HG03064 (cell line): ENCODE results near the gene ARHGEF7.
"Not testable (repeated sequence)": the region's sequence is repeated elsewhere in the genome, so short reads cannot be mapped to it uniquely, and the experiment has no call there.

Experiments used
- ATAC-seq: cut with Tn5 transposase; IDR thresholded peaks from one replicate; pipeline ENCODE4 v1.9.1; 2021; ENCODE audit warnings: low read depth; ENCODE audit not compliant: unreplicated experiment

ARHGEF7 gene

GRCh38 chr13:111187960-111188541 lies 72.9 kb downstream of the ARHGEF7 start:
- ATAC-seq: peak; percentile 29

DNA sequence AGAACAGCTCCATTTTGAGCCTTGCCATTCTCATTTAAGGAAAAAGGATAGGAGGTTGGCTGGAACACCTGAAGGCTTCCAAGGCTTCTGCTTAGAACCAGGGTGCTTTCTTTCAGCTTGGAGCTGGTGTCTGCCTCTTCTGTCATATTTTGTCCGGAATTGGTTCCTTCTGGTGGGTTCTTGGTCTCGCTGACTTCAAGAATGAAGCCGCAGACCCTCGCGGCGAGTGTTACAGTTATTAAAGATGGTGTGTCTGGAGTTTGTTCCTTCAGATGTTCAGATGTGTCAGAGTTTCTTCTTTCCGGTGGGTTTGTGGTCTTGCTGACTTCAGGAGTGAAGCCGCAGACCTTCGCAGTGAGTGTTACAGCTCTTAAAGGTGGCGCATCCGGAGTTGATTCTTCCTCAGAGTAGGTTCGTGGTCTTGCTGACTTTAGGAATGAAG lies 74.0 kb downstream of the ARHGEF7 start:
- ATAC-seq: not testable (repeated sequence)

GRCh38 chr13:111189516-111189915 lies 74.4 kb downstream of the ARHGEF7 start:
- ATAC-seq: not testable (repeated sequence)

DNA sequence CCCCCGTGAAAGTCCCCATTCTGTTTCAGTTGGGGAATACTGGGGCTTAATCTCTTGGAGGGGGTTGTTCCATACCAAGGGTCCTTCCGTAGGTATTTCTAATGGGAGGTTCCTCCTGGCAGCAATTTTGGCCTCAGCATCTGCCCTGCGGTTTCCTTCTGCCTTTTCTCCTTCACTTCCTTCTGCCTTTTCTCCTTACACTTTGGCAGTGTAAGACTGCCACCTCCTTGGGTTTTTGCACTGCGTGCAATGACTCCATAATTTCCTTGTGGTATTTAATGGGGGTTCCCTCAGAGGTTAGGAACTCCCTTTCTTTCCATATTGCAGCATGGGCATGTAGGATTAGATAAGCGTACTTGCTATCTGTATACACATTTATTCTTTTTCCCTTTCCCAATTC lies 78.1 kb downstream of the ARHGEF7 start:
- ATAC-seq: not testable (repeated sequence)

DNA sequence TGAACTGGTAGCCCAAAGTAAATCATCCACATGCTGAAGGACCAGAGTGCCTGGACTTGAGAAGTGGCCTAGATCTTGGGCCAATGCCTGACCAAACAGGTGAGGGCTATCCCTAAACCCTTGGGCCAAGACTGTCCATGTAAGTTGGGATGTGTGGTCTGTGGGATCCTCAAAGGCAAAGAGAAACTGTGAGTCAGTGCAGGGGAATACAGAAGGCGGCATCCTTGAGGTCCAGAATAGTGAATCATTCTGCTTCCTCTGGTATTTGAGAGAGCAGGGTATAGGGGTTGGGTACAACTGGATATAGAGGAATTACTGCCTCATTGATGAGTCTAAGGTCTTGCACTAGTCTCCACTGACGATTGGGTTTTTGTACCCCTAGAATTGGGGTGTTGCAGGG lies 79.5 kb downstream of the ARHGEF7 start:
- ATAC-seq: not testable (repeated sequence)

GRCh38 chr13:111198732-111199378 lies 83.7 kb downstream of the ARHGEF7 start:
- not testable (repeated sequence) for ATAC-seq

DNA sequence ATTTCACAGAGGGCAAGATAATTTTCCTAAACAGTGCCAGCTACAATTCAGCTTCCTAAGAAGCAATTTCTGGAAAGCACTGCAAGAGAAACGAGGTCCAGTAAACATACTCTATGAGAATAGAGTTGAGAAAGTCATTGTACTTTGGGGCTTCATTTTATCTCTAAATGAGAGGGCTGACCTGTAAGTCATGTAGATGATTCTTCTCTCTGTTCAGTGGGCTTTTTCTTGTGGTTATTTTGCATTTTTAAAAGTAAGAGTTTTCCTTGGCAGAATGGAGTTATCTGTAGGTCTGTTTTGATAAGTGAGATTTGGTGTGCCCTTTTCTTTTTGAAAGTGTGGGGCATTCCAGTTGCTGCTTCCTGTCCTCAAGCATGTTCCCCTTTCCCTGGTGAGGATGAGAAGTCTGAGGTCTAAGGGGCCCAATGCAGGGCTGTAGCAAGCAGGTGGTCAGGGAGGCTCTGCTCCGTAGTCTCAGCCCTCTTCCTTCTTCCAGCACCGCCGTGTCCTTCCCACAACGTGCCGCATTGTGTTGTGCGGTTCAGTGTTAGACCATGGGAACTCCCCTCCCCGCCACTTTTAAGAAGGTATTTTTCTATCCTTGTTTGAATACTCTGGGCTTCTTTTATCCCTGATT lies 86.3 kb downstream of the ARHGEF7 start:
- ATAC-seq: no peak

GRCh38 chr13:111202156-111202621 lies 87.1 kb downstream of the ARHGEF7 start:
- no peak for ATAC-seq

DNA sequence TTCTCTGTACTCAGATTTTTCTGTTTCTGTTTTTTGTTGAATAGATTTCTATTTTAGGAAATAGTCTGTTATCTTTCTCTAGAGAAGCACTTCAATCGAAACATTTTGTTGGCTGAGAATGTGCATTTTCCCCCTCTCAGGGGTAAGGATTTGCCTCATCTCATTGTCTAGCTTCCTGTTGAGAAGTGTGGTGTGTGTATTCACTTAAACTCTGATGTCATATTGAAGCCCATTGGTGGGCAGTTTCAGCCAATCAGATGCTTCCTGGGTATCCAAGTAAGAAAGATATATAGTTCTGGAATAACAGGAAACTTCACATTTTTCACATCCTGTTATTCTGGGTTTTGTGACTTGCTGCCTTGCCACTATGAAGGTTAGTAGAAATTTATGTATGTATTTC lies 87.6 kb downstream of the ARHGEF7 start:
- peak; percentile 72 for ATAC-seq

DNA sequence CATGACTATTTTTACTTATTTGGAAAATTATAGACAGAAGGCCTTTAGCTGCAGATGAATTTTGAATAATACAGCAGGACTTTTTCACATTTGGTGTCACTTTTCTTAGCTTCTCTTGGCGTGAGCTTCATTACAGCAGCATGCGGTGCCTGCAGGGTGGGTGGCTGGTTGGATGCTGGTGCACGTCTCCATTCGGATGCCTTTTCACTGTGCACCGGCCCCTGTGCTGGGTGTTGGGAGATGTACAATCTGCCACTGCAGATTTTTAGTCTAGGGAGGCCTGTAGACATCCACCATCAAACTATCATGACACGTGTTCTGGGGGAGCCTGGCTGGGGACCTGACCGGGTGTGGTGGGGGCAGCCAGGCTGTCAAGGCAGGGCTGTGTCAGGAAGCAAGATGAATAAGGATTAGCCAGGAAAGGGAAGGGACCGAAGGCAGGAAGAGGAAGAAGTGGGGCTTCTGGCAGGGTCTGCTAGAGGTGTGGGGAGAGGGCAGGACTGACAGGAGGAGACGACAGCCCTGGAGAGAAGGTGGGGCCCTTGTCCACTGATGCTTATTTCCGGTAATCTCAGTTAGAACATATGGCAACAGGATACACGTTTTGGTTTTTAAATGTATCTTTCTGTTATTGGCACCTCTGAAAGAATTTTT lies 88.8 kb downstream of the ARHGEF7 start:
- no peak for ATAC-seq

DNA sequence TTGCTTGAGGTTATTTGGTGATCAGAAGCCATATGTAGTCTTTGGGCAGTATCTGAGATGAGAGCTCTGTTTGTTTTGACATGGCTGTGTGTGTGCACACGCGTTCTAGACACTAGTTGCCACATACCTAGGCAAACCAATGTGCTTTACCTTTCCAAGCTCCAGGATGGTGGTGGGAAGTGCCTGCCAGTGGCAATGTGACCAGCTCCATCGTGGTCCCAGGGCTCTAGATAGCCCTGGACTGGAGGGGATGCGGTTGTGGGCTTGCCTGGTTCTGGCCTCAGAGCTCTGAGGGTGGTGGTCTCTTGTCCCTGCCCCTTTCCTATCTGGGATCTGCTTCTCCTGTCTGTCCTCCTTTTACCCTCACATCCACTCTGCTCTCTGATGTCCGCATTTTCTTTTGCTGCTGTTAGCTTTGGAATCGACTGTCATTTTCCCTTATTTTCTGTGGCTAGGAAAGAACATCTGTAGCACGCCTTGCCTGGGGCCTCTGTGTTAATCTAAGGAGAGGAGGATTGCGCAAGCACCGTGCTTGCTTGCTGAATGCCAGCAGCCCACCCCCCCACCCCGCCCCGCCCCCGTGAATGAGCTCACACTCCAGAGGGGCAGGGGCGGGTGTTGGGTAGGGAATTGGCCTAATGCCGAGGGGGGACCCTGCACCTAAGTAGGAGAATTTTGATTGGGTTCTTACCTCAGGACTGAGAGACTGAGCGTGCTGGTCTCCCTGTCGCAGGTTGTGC lies 89.5 kb downstream of the ARHGEF7 start:
- no peak for ATAC-seq

DNA sequence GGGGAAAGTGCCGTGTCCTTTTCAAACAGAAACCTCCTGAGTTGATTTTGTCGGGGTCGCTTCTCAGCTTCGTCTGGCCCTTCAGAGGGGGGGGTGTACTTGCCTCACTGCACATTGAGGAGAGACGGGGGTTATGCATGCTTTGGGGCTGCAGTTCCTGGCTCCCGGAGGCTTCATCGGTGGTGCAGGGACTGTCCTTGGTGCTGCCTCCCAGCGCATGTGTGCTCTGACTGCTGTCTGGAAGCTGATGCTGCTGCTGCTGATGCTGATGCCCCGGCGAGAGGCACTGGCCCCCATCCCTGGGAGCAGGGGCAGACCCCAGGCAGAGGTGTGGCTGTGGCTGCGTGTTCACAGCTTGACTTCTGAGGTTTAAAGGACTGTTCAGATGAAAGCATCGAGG lies 91.0 kb downstream of the ARHGEF7 start:
- ATAC-seq: no peak

- no peak for ATAC-seq
Observed at GRCh38 chr13:111209613-111210012, 94.5 kb downstream of the ARHGEF7 start.

GRCh38 chr13:111210091-111210490 lies 95.0 kb downstream of the ARHGEF7 start:
- ATAC-seq: no peak

DNA sequence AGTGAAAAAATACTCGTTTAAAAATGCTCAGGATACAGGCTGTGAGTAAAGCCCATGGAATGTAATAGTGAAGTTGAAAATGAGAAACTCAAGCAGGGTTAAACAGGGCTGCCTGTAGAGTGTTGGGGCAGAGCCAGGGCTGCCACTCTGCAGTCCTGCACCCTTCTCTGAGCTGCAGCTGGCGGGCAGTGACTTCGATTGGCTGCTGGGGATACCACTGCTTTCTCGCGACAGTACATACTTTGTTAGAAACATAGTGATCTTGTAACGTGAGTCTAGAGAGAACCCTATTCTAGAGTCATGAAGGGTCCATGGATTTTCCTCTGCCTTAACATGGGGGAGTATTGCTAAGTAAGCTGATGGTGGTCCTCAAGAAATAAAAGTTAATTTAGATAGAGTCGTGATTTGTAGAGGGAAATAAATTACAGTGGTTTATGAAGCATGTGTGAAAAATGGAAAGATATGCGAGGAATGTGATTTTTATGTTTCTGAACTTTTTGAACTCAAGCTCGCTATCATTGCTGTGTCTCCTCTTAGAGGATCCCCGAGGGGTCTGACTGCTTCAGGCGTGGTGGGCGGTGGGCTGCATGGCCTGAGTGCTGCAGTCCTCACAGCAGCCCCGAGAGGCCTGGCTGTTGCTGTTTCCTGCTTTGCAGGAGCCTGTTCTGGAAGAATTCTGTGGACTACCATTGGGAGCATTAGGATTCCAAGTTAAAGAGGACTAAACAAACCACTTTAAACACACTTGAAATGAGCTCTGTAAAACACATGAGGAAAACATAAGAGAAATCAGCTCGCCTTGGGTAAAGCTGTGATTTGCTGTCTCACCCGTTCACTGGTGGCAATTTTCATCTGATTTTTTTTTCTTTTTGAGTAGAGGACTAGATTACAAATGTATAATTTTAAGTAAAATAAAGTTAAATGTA lies 95.7 kb downstream of the ARHGEF7 start:
- no peak for ATAC-seq

GRCh38 chr13:111211789-111212516 lies 96.8 kb downstream of the ARHGEF7 start:
- ATAC-seq: no peak

DNA sequence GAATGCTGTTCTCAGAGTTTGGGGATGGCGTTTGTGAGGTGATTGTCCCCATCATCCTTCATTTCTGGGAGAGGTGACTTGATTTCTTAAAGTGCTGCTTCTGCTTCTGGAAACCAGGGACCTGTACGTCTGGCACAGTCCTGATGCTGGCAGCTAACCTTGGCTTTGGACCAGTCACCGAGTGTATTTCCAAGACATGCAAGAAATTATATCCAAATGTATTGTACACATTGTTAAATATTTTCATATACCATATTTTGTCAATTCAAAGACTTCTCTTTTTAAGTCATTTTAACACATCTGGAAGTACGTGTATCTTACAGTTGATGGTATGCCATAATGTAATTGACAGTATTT lies 97.4 kb downstream of the ARHGEF7 start:
- ATAC-seq: no peak

- no peak for ATAC-seq
Observed at GRCh38 chr13:111213964-111214726, 99.0 kb downstream of the ARHGEF7 start.
